Measurements from ENCODE around the gene EPHA8.

Gene EPHA8

GRCh38 chr1:22612671-22613571 is 49.6 kb downstream of the EPHA8 start:
- no peak overlapping the region for H3K4me3 ChIP-seq (ENCODE audit: low read depth, low read length)
- TF ChIP-seq CTCF (IDR thresholded peaks at IDR 0.05; ENCODE audit: low read depth, low read length, missing control alignments), result no peak
- no peak for DNase-seq (ENCODE audit: low read depth)

GRCh38 chr1:22613572-22613918 is 50.3 kb downstream of the EPHA8 start:
- TF ChIP-seq CTCF (IDR thresholded peaks at IDR 0.05; ENCODE audit: low read depth, low read length, missing control alignments), result no peak
- DNase-seq (ENCODE audit: low read depth), result no peak
- H3K4me3 ChIP-seq (ENCODE audit: low read depth, low read length), result no peak overlapping the region

- TF ChIP-seq CTCF (IDR thresholded peaks at IDR 0.05; ENCODE audit: low read depth, low read length, missing control alignments), result no peak
- no peak for DNase-seq (ENCODE audit: low read depth)
- H3K4me3 ChIP-seq (ENCODE audit: low read depth, low read length), result no peak overlapping the region
Observed at GRCh38 chr1:22613951-22614350, 50.7 kb downstream of the EPHA8 start.

GRCh38 chr1:22615886-22616285 is 52.6 kb downstream of the EPHA8 start:
- no peak for TF ChIP-seq CTCF (IDR thresholded peaks at IDR 0.05; ENCODE audit: low read depth, low read length, missing control alignments)
- no peak for DNase-seq (ENCODE audit: low read depth)
- H3K4me3 ChIP-seq (ENCODE audit: low read depth, low read length), result no peak overlapping the region

DNA sequence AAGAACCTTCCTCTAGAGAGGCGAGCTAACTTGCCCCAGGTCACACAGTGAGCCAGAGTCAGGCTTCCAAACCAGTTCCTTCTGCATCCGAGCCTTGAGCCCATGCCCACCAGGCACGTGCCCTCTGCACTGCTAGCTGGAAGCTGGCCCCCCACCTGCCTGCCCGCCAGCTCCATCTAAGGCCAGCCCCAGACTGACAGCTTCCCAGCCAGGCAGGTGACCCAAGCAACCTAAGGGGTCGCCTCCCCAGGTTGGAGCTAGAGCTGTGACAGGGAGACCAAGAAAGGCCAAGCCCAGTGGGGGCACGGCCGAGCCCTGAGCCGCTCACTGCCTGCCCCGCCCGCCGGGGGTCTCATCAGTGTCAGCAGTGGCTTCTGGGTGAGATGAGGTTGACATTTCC is 53.3 kb downstream of the EPHA8 start:
- TF ChIP-seq CTCF (IDR thresholded peaks at IDR 0.05; ENCODE audit: low read depth, low read length, missing control alignments), result no peak
- no peak for DNase-seq (ENCODE audit: low read depth)
- H3K4me3 ChIP-seq (ENCODE audit: low read depth, low read length), result no peak overlapping the region

GRCh38 chr1:22618056-22618455 is 54.8 kb downstream of the EPHA8 start:
- H3K4me3 ChIP-seq (ENCODE audit: low read depth, low read length), result no peak overlapping the region
- no peak for DNase-seq (ENCODE audit: low read depth)
- no peak for TF ChIP-seq CTCF (IDR thresholded peaks at IDR 0.05; ENCODE audit: low read depth, low read length, missing control alignments)

GRCh38 chr1:22619252-22619651 is 56.0 kb downstream of the EPHA8 start:
- no peak for DNase-seq (ENCODE audit: low read depth)
- no peak for TF ChIP-seq CTCF (IDR thresholded peaks at IDR 0.05; ENCODE audit: low read depth, low read length, missing control alignments)
- no peak overlapping the region for H3K4me3 ChIP-seq (ENCODE audit: low read depth, low read length)
